HCT116 (cell line): ENCODE results near the gene PHPT1. TPM values are rescaled to one million over a fixed set of nuclear protein-coding genes. Genes with fewer than 3 reads are reported as not detected.

Experiments
- ATAC-seq: fragments of 200-7000 bp; cut with Tn5 transposase; 2 replicates; pipeline ENCODE4 v1.9.1; 2020; ENCODE audit warnings: mild to moderate bottlenecking, moderate library complexity
- BruUV-seq: library from RNA; stranded (reverse); fragments of 400-500 nt; replicated peaks from 2 replicates; lab custom pipeline; 2021; lab: Mats Ljungman, UMichigan
- CTCF ChIA-PET: fragments of 300-600 bp; sonication (Branson Sonifier 250); formaldehyde crosslinking; loops from one replicate; lab custom pipeline; 2021; ENCODE audit warnings: antibody characterized with exemption; lab: Charles Lee
- POLR2A ChIA-PET: fragments of 300-600, 350-600 bp; sonication (Branson Sonifier 250); formaldehyde crosslinking; loops from one replicate; lab custom pipeline; 2021; ENCODE audit warnings: antibody characterized with exemption; lab: Charles Lee
- RAD21 ChIA-PET, 2 experiments: fragments of 300-600 bp; sonication (Branson Sonifier 250); formaldehyde crosslinking; loops; one replicate each; lab custom pipeline; 2023; ENCODE audit warnings: low total read pairs in 2 of 2; ENCODE audit not compliant: uncharacterized antibody in 2 of 2, unreplicated experiment in 2 of 2, low non-redundant PET in 1 of 2; lab: Charles Lee
- DNase-seq: peaks from one replicate; pipeline ENCODE4 v3.0.0-alpha.2; 2010; ENCODE audit warnings: low read depth, low spot score
- H2AFZ ChIP-seq: fragments of 200-600 bp; shearing (Covaris generic), sonication (generic); 2 replicates; pipeline ENCODE4 v1.6.1; 2017; ENCODE audit warnings: low read depth, mixed run types, mixed read lengths, antibody characterized with exemption, low read length; ENCODE audit not compliant: poor library complexity, severe bottlenecking
- H3K27ac ChIP-seq: 2 replicates; pipeline ENCODE4 v1.5.1; 2012; ENCODE audit warnings: low read depth, low read length
- H3K27me3 ChIP-seq: fragments of 200-600 bp; sonication (generic); 2 replicates; pipeline ENCODE4 v1.6.1; 2016; ENCODE audit warnings: mixed run types, low read length, mixed read lengths; ENCODE audit not compliant: insufficient read depth
- H3K36me3 ChIP-seq, 2 experiments: fragments of 200-500 bp in 1 of 2; fragments of 200-600 bp in 1 of 2; sonication (Bioruptor generic) in 1 of 2; sonication (generic) in 1 of 2; 2 replicates each; pipeline versions ENCODE4 v1.5.1 to v1.6.1; 2014 to 2016; ENCODE audit warnings: low read length in 2 of 2, inconsistent platforms in 1 of 2, mixed read lengths in 1 of 2, mixed run types in 1 of 2; ENCODE audit not compliant: insufficient read depth in 2 of 2, control insufficient read depth in 1 of 2
- H3K4me1 ChIP-seq, 2 experiments: fragments of 200-600 bp in 1 of 2; sonication (generic) in 1 of 2; 2 replicates each; pipeline versions ENCODE4 v1.5.1 to v1.6.1; 2012 to 2017; ENCODE audit warnings: low read length in 2 of 2, inconsistent platforms in 1 of 2, mild to moderate bottlenecking in 1 of 2, mixed read lengths in 1 of 2, mixed run types in 1 of 2, moderate library complexity in 1 of 2; ENCODE audit not compliant: insufficient read depth in 2 of 2, control insufficient read depth in 1 of 2
- H3K4me2 ChIP-seq: fragments of 200-600 bp; sonication (generic); 2 replicates; pipeline ENCODE4 v1.6.1; 2017; ENCODE audit warnings: mixed run types, low read length, mixed read lengths
- H3K4me3 ChIP-seq, 2 experiments: fragments of 200-600 bp in 1 of 2; sonication (generic) in 1 of 2; replicated peaks in 1 of 2; 2 replicates each; pipeline ENCODE4 v1.5.1; 2011 to 2016; ENCODE audit warnings: low read length in 2 of 2, control low read depth in 1 of 2, low read depth in 1 of 2, mild to moderate bottlenecking in 1 of 2, mixed read lengths in 1 of 2, mixed run types in 1 of 2
- H3K79me2 ChIP-seq: fragments of 200-600 bp; sonication (generic); 2 replicates; pipeline ENCODE4 v1.6.1; 2017; ENCODE audit warnings: mild to moderate bottlenecking, mixed run types, low read length, moderate library complexity, mixed read lengths; ENCODE audit not compliant: insufficient read depth
- H3K9ac ChIP-seq: fragments of 200-600 bp; sonication (generic); 2 replicates; pipeline ENCODE4 v1.6.1; 2016; ENCODE audit warnings: low read length, mixed read lengths
- H3K9me2 ChIP-seq: fragments of 200-600 bp; sonication (generic), shearing (Covaris generic); 2 replicates; pipeline ENCODE4 v1.6.1; 2017; ENCODE audit warnings: mixed run types, mild to moderate bottlenecking, moderate library complexity; ENCODE audit not compliant: insufficient read depth
- H3K9me3 ChIP-seq, 2 experiments: fragments of 200-500 bp in 1 of 2; fragments of 200-600 bp in 1 of 2; sonication (Bioruptor generic) in 1 of 2; sonication (generic) in 1 of 2; 2 replicates each; pipeline ENCODE4 v1.6.1; 2014 to 2017; ENCODE audit warnings: low read length in 2 of 2, mixed read lengths in 2 of 2, inconsistent platforms in 1 of 2, low read depth in 1 of 2, mild to moderate bottlenecking in 1 of 2, mixed run types in 1 of 2, moderate library complexity in 1 of 2; ENCODE audit not compliant: control insufficient read depth in 1 of 2, insufficient read depth in 1 of 2
- H4K20me1 ChIP-seq: fragments of 200-600 bp; sonication (generic), shearing (Covaris generic); 2 replicates; pipeline ENCODE4 v1.6.1; 2017; ENCODE audit warnings: mixed run types, mild to moderate bottlenecking, moderate library complexity; ENCODE audit not compliant: insufficient read depth
- CEBPB ChIP-seq: IDR thresholded peaks from 2 replicates; pipeline ENCODE4 v1.6.1; 2012; ENCODE audit warnings: low read depth
- EGR1 ChIP-seq: IDR thresholded peaks from 2 replicates; pipeline ENCODE4 v1.6.1; 2012; ENCODE audit warnings: low read depth
- ELF1 ChIP-seq: IDR thresholded peaks from 2 replicates; pipeline ENCODE4 v1.6.1; 2012; ENCODE audit warnings: low read depth, borderline replicate concordance
- EZH2phosphoT487 ChIP-seq: fragments of 200-600 bp; IDR thresholded peaks from 2 replicates; pipeline ENCODE4 v1.6.1; 2018; ENCODE audit warnings: antibody characterized with exemption, borderline replicate concordance
- JUND ChIP-seq: IDR thresholded peaks from 2 replicates; pipeline ENCODE4 v1.6.1; 2012
- POLR2A ChIP-seq: IDR thresholded peaks from 2 replicates; pipeline ENCODE4 v1.7.0; 2011; ENCODE audit warnings: borderline replicate concordance; ENCODE audit not compliant: insufficient read depth, insufficient read length; ENCODE audit errors: extremely low read depth
- RAD21 ChIP-seq: IDR thresholded peaks from 2 replicates; pipeline ENCODE4 v1.6.1; 2012; ENCODE audit warnings: low read depth, mild to moderate bottlenecking
- SRF ChIP-seq: IDR thresholded peaks from 2 replicates; pipeline ENCODE4 v1.6.1; 2012; ENCODE audit warnings: low read depth
- TCF7L2 ChIP-seq: IDR thresholded peaks from 2 replicates; pipeline ENCODE4 v1.7.0; 2011; ENCODE audit warnings: borderline replicate concordance, inconsistent platforms; ENCODE audit not compliant: insufficient read depth, insufficient read length; ENCODE audit errors: extremely low read depth
- YY1 ChIP-seq: IDR thresholded peaks from 2 replicates; pipeline ENCODE4 v1.6.1; 2011; ENCODE audit warnings: low read length, low read depth, moderate library complexity, mild to moderate bottlenecking; ENCODE audit not compliant: insufficient replicate concordance; ENCODE audit errors: extremely low read depth
- ZFX ChIP-seq: fragments of 450-650 bp; IDR thresholded peaks from 2 replicates; pipeline ENCODE4 v1.6.1; 2017
- intact Hi-C: fragments of 100-400 bp; cut with micrococcal nuclease; formaldehyde crosslinking; loops from 2 replicates; pipeline ENCODE4 v1.10.0; 2022
- total RNA-seq: library from RNA; stranded (reverse); gene quantifications from one replicate; pipeline ENCODE4 v1.2.1, GENCODE V29; 2021; ENCODE audit not compliant: unreplicated experiment
- TF ChIP-seq, protein P1 (sequence below): IDR thresholded peaks from 2 replicates; pipeline ENCODE4 v1.6.1; 2012
- TF ChIP-seq, protein P2 (sequence below): IDR thresholded peaks from 2 replicates; pipeline ENCODE4 v1.6.1; 2011; ENCODE audit warnings: mild to moderate bottlenecking, low read length, moderate library complexity; ENCODE audit not compliant: insufficient replicate concordance; ENCODE audit errors: extremely low read depth
- TF ChIP-seq, protein P3 (sequence below): IDR thresholded peaks from 2 replicates; pipeline ENCODE4 v1.6.1; 2012; ENCODE audit warnings: low read depth

PHPT1 gene
- total RNA-seq, 1 experiment from 2014 or later: 148 TPM

DNA sequence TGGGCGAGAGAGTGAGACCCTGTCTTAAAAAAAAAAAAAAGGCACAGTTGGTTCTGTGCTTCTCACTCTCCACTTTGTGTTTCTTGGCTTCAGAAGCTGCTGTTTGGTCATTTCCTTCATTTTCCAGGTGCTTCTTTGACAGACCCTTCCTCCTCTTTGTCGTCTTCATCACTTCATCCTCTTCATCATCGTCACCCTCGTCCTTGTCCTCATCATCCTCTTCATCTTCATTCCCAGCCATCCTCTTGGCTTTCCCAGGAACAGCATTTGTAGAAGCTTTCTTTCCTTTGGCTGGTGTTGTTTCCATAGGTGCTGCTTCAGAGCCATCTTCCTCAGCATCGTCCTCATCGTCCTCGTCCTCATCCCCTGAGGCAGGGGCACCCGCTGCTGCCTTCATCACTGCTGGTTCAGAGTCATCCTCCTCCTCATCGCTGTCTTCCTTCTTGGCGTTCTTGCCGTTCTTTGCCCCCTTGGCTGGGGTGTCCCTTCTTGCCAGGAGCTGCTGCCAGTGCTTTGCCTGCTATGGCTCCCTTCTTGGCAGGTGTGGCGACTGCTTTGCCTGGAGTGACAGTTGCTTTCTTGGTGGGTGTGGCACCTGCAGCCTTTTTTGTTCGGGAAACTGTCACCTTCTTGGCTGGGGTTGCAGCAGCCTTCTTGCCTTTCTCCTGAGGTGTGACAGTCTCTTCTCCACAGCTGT lies 34.3 kb upstream of the PHPT1 start:
- no peak overlapping the region for H3K4me3 ChIP-seq
- no peak for ATAC-seq
- no peak for TF ChIP-seq JUND
- TF ChIP-seq YY1: no peak
- TF ChIP-seq POLR2A: no peak
- no peak for TF ChIP-seq SRF
- TF ChIP-seq, protein P1, sequence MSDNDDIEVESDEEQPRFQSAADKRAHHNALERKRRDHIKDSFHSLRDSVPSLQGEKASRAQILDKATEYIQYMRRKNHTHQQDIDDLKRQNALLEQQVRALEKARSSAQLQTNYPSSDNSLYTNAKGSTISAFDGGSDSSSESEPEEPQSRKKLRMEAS: no peak
- no peak for TF ChIP-seq ELF1
- TF ChIP-seq, protein P2, sequence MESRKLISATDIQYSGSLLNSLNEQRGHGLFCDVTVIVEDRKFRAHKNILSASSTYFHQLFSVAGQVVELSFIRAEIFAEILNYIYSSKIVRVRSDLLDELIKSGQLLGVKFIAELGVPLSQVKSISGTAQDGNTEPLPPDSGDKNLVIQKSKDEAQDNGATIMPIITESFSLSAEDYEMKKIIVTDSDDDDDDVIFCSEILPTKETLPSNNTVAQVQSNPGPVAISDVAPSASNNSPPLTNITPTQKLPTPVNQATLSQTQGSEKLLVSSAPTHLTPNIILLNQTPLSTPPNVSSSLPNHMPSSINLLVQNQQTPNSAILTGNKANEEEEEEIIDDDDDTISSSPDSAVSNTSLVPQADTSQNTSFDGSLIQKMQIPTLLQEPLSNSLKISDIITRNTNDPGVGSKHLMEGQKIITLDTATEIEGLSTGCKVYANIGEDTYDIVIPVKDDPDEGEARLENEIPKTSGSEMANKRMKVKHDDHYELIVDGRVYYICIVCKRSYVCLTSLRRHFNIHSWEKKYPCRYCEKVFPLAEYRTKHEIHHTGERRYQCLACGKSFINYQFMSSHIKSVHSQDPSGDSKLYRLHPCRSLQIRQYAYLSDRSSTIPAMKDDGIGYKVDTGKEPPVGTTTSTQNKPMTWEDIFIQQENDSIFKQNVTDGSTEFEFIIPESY: no peak
- no peak for TF ChIP-seq EGR1
- TF ChIP-seq EZH2phosphoT487: no peak
- TF ChIP-seq ZFX: no peak
- no peak for TF ChIP-seq CEBPB
- TF ChIP-seq RAD21: no peak
- TF ChIP-seq, protein P3, sequence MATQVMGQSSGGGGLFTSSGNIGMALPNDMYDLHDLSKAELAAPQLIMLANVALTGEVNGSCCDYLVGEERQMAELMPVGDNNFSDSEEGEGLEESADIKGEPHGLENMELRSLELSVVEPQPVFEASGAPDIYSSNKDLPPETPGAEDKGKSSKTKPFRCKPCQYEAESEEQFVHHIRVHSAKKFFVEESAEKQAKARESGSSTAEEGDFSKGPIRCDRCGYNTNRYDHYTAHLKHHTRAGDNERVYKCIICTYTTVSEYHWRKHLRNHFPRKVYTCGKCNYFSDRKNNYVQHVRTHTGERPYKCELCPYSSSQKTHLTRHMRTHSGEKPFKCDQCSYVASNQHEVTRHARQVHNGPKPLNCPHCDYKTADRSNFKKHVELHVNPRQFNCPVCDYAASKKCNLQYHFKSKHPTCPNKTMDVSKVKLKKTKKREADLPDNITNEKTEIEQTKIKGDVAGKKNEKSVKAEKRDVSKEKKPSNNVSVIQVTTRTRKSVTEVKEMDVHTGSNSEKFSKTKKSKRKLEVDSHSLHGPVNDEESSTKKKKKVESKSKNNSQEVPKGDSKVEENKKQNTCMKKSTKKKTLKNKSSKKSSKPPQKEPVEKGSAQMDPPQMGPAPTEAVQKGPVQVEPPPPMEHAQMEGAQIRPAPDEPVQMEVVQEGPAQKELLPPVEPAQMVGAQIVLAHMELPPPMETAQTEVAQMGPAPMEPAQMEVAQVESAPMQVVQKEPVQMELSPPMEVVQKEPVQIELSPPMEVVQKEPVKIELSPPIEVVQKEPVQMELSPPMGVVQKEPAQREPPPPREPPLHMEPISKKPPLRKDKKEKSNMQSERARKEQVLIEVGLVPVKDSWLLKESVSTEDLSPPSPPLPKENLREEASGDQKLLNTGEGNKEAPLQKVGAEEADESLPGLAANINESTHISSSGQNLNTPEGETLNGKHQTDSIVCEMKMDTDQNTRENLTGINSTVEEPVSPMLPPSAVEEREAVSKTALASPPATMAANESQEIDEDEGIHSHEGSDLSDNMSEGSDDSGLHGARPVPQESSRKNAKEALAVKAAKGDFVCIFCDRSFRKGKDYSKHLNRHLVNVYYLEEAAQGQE: no peak
- no peak for TF ChIP-seq TCF7L2
- intact Hi-C loops: no loop called here
- no peaks in the 10 kb centered on the region for H3K9me2 ChIP-seq
- peaks cover 3 to 14% of the 10 kb centered on the region in 2 experiments; a peak in 3 of 4 replicates for H3K36me3 ChIP-seq
- no peak overlapping the region for H3K9ac ChIP-seq
- no TSS peak for BruUV-seq
- no peak for DNase-seq
- no peak overlapping the region for H2AFZ ChIP-seq
- ChIA-PET POLR2A (no interaction called here), RAD21 (no interaction called here), CTCF (no interaction called here)
- H3K27ac ChIP-seq: no peak overlapping the region
- no peaks in the 10 kb centered on the region for H4K20me1 ChIP-seq
- H3K79me2 ChIP-seq: peaks cover 53% of the 10 kb centered on the region
- no peaks in the 10 kb centered on the region for H3K27me3 ChIP-seq
- H3K9me3 ChIP-seq: no peaks in the 10 kb centered on the region
- no peak overlapping the region for H3K4me2 ChIP-seq
- no peaks in the 10 kb centered on the region for H3K4me1 ChIP-seq
